HEK293 (cell line): ENCODE results near the gene UPF2.

ENCODE experiments used
- CTCF ChIP-seq: fragments of 450-650 bp; formaldehyde crosslinking; IDR thresholded peaks from 2 replicates; pipeline ENCODE4 v1.5.1; 2016; ENCODE audit warnings: missing biosample characterization, missing genetic modification characterization
- FEZF1 ChIP-seq: fragments of 450-650 bp; formaldehyde crosslinking; IDR thresholded peaks from 2 replicates; pipeline ENCODE4 v1.5.1; 2016; ENCODE audit warnings: missing biosample characterization, missing genetic modification characterization
- PBX3 ChIP-seq: sonication (generic); formaldehyde crosslinking; IDR thresholded peaks from 2 replicates; pipeline ENCODE4 v1.8.1; 2022; ENCODE audit warnings: mild to moderate bottlenecking, moderate library complexity, missing genetic modification reagents
- SP2 ChIP-seq: fragments of 450-650 bp; formaldehyde crosslinking; IDR thresholded peaks from 2 replicates; pipeline ENCODE4 v1.5.1; 2016; ENCODE audit warnings: missing biosample characterization, missing genetic modification characterization
- YY1 ChIP-seq: fragments of 450-650 bp; formaldehyde crosslinking; IDR thresholded peaks from 2 replicates; pipeline ENCODE4 v1.5.1; 2018; ENCODE audit warnings: missing biosample characterization, missing genetic modification characterization
- ZNF24 ChIP-seq: fragments of 450-650 bp; formaldehyde crosslinking; IDR thresholded peaks from 2 replicates; pipeline ENCODE4 v1.5.1; 2016; ENCODE audit warnings: missing biosample characterization, missing genetic modification characterization
- ZNF274 ChIP-seq, 2 experiments: fragments of 200-500 bp in 1 of 2; fragments of 450-650 bp in 1 of 2; sonication (Bioruptor generic) in 1 of 2; formaldehyde crosslinking in 1 of 2; IDR thresholded peaks; 2 replicates each; pipeline versions ENCODE4 v1.5.1 to v1.6.1; 2014 to 2016; ENCODE audit warnings: borderline replicate concordance in 1 of 2, inconsistent platforms in 1 of 2, low read length in 1 of 2, missing biosample characterization in 1 of 2, missing genetic modification characterization in 1 of 2
- ZNF626 ChIP-seq: fragments of 450-650 bp; sonication (Bioruptor Pico); formaldehyde crosslinking; IDR thresholded peaks from 2 replicates; pipeline ENCODE4 v1.5.1; 2018; ENCODE audit warnings: missing biosample characterization, missing genetic modification characterization, inconsistent platforms
- ZNF768 ChIP-seq: fragments of 450-650 bp; formaldehyde crosslinking; IDR thresholded peaks from 2 replicates; pipeline ENCODE4 v1.5.1; 2018; ENCODE audit warnings: missing biosample characterization, mild to moderate bottlenecking, missing genetic modification characterization
- ZSCAN30 ChIP-seq: fragments of 450-650 bp; IDR thresholded peaks from 2 replicates; pipeline ENCODE4 v1.5.1; 2018; ENCODE audit warnings: missing biosample characterization, mild to moderate bottlenecking, missing genetic modification characterization, moderate library complexity

- no peak for TF ChIP-seq FEZF1 (tag by site-specific recombination)
- no peak for TF ChIP-seq YY1
- no peak for TF ChIP-seq ZNF626 (tag by site-specific recombination)
- TF ChIP-seq ZSCAN30 (tag by site-specific recombination), result no peak
- TF ChIP-seq PBX3 (CRISPR knock-in tag), result no peak
- TF ChIP-seq CTCF, result no peak
- no peak for TF ChIP-seq ZNF24 (tag by site-specific recombination)
- no peak for TF ChIP-seq ZNF768 (tag by site-specific recombination)
- no peak for TF ChIP-seq ZNF274 (IDR thresholded peaks at IDR 0.05; ENCODE audit: low read length)
- TF ChIP-seq ZNF274 (tag by site-specific recombination; IDR thresholded peaks at IDR 0.05; ENCODE audit: borderline replicate concordance), result no peak
- no peak for TF ChIP-seq SP2 (tag by site-specific recombination)
Measured at GRCh38 chr10:11913079-11913641, 129.4 kb downstream of the UPF2 start.
